HL-60/S4 (cell line): ENCODE data around the gene PRR5.
"Not testable (repeated sequence)": the region's sequence is repeated elsewhere in the genome, so short reads cannot be mapped to it uniquely, and the experiment has no call there.

ENCODE experiments used
- in situ Hi-C: fragments of 300-500 bp; cut with MboI; formaldehyde crosslinking; loops from 2 replicates; pipeline ENCODE4 v1.14.3; 2022; ENCODE audit warnings: low sequenced_read_pairs

PRR5 gene

DNA sequence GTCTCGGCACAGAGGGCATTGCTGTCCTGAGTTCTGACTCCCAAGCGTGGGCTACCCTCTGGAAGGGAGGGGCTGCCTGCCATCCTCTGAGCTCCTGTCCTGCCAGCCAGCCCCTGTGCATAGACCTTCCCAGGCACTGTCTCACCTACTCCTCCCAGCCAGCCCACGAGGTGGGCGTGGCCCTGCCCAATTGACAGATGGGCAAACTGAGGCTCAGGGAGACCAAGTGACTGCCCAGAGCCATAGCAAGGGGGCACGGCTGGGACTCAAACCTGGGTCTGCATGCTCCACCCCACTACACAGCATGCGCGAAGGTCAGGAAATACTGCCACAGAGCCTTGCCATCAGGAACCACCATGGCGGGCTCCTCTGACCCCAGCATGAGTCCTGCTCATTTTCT, 29.4 kb upstream of the PRR5 start:
- in situ Hi-C loops = no loop called here

DNA sequence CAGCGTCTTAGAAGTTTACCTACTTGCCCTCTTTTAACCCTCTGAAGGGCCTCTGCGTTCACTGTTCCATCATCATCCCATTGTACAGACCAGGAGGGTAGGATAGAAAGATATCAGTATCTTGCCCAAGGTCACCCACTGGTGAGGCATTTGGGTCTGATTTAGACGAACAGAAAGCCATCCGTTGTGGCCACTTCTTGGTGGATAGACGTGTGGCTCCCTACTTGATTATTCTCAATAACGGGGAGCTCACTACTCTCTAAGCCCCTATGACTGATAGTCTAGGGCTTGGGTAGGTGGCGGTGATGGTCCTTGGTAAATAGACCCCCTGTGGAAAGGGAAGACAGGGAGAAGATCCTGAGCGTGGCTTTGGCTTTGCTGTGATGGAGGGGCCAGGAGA, 28.6 kb upstream of the PRR5 start:
- in situ Hi-C loops = no loop called here

DNA sequence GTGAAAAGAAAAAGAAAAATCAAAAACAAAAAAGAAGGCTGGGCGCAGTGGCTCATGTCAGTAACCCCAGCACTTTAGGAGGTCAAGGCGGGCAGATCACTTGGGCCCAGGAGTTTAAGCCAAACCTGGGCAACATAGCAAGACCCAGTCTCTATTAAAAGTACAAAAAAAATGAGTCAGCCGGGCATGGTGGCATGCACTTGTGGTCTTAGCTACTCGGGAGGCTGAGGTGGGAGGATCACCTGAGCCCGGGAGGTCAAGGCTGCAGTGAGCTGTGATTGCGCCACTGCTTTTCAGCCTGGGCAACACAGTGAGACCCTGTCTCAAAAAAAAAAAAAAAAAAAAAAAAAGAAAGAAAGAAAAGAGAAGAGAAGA, 26.0 kb upstream of the PRR5 start:
- in situ Hi-C loops = not testable (repeated sequence)

DNA sequence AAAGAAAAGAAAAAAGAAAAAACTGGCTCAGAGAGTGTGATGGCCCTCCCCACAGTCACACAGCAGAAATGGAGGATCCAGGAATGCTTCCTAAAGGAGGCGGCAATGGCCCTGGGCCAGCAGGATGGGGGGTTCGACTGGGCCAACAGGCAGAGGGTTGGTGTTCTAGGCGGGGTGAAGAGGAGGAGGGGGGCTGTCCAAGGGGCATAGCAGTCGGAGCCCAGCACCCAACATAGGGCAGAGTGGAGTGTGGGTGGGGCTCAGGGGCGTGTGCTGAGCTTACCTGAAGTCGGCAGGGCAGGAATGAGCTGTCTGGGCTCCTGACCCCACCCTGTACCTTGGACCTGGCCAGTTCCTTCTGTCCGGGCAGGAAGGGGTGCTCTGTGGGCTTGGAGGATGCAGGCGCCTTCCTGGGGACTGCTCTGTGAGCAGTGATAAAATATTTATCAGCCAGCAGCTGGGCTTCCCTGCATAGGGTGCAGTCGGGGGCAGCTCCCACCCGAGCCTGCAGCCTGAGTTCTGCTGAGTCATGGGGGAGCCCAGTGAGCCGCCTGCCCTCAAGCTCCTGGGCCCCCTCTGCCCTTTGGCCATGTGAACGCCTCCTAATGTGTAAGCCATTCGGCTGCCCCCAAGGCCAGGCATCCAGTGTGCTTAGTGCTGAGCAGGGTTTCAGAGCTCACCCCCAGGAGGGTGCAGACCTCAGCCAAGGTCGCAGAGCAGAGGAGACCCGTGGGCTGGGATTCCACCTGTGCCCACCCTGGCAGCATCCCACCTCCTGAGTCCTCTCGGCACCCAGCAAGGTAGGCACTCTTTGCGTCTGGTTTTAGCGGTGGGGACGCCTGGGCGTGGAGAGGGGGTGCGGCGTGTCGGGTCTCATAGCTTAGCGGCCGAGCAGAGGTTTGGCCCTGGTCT, 25.3 kb upstream of the PRR5 start:
- in situ Hi-C loops = no loop called here

DNA sequence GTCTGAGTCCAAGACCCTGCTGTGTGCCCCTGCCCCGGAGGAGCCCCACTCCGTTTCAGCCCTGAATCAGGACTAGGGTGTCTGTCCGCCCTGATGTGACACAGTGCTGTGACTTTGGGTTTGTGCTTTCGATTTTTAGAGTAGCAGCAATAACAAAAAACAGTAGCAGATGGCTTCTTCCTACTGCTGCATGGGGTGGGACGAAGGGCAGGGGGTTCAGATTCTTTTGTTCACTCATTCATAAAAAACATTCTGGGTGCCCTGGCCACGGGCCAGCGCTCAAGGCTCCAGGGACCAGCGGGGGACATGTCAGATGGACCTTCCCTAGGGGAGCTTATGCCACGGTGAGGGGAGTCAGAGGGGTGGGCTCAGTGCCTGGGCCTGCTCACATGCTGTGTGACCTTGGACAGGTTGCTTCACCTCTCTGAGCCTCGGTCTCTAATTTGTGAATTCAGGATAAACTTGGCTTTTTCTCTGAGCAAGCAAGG, 24.6 kb upstream of the PRR5 start:
- in situ Hi-C loops = no loop called here

DNA sequence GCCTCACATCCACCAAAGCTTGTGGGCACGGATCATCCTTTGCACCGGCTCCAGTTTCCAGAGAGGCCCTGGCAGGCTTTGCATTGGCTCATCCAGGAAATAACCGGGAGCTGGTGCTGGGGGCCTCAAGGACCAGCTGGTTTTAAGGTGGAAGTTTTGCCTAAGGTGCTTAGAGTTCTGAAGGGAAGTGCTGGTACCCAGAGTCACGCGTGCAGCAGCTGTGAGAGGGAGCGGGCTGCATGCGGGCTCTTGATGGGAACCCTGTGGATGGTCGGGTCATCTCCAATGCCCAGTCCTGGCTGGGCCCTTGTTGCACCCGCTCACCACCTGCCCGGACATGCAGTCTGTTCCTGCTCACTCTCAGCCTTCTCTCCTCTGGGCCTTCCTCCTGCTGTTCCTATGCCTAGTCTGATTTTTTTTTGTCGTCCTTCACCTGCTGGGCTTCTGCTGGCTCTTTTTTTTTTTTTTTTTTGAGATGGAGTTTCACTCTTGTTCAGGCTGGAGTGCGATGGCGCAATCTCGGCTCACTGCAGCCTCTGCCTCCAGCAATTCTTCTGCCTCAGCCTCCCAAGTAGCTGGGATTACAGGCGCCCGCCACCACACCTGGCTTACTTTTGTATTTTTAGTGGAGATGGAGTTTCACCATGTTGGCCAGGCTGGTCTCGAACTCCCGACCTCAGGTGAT, 24.0 kb upstream of the PRR5 start:
- in situ Hi-C loops = no loop called here

DNA sequence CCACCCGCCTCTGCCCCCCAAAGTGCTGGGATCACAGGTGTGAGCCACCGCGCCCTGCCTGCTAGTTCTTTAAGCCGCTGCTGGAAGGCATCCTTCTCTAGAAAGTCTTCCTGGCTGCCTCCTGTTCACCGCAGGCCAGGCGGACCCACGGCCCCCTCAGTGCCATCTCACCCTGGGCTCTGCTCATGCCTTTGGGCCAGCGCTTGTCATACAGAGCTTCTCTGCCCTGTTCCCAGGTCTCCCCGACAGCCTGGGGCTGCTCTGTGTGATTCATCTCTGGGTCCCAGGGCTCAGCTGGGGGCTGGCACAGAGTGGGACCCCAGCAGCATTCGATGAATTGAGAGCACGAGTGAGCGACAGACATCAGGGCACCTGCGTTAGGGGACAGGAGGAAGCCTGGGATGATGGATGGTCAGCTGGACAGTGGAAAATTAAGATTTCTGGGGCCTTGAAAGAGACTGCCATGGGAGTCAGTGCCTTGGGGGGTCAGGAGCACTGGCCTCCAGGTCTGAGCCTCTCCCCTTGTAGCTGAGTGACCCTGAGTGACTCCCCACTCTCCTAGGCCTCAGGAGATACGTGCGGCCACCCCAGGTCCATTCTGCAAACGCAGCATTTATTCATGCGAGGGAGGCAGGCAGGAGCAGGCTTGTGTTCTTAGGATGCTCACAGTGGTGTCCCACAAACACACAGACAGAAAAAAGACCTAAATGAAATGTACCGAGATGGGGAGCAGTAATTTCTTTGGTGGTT, 23.3 kb upstream of the PRR5 start:
- in situ Hi-C loops = no loop called here

DNA sequence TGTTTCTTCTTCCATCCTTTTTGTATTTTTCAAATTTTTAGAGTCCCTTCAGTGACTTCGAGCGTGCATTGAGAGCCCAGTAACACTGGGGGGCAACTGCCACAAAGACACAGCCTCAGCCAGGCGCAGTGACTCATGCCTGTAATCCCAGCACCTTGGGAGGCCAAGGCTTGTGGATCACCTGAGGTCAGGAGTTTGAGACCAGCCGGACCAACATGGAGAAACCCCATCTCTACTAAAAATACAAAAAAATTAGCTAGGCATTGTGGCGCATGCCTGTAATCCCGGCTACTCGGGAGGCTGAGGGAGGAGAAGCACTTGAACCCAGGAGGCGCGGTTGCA, 22.7 kb upstream of the PRR5 start:
- in situ Hi-C loops = not testable (repeated sequence)

DNA sequence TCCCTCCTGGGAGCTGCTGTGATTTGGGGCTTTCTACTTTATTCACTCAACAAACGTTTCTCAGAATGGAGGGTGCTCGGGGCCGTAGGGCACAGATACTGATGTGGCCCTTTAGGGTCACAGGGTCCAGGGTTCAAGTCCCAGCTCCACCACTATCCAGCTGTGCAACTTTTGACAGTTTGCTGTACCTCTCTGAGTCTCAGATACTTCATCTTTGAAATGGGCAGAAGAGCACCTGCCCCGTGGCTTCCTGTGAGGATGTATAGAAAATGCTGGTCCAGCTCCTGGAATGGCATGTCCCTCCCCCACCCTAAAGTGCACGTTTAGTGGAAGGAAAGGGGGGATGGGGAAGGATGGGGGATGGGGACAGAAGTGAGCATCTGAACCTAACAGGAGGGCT, 21.9 kb upstream of the PRR5 start:
- in situ Hi-C loops = no loop called here

DNA sequence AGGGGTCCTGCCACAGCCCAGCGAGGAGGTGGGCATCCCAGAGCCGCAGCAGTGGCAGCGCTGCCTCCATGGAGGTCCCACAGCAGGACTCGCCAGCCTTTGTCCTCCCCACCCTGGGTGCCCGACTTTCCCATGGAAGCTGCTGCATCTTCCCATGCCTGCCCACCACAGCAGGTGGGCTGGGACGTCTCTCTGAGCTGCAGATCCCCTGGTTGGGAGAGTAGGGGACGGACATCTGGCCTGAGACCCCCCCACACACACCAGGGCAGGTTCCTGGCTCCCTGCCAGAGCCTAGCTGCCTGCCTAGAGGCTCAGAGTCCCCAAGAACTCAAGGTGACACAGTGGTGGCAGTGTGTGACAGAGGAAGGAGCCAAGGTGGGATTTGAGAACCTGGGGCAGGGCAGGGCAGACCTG, 21.5 kb upstream of the PRR5 start:
- in situ Hi-C loops = no loop called here

DNA sequence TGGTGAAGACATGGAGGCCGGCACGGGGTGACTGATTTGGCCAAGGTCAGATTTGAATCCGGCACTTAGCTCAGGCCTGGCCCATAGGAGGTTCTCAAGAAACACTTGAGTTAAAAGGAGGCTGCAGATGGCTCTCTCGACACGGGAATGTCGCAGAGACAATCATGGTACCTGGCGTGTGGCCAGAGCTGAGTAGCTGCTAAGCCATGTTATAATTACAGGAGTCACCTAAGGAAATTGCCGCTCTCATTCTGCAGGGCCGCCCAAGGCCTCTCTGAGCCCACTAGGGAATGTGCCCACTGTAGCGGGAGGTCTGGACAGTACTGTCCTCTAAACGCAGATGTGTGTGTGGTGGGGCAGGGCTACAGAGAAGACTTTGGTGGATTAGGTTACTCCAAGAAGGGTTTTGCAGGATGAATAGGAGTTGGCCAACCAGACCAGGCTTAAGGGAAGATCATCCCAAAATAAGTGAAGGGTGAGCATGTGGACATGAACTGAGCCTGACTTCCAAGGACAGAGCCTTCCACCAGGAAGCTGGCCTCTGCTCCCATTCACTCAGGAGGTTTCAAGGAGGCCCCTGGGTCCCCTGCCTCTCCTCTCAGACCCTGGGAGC, 19.3 kb upstream of the PRR5 start:
- in situ Hi-C loops = no loop called here

DNA sequence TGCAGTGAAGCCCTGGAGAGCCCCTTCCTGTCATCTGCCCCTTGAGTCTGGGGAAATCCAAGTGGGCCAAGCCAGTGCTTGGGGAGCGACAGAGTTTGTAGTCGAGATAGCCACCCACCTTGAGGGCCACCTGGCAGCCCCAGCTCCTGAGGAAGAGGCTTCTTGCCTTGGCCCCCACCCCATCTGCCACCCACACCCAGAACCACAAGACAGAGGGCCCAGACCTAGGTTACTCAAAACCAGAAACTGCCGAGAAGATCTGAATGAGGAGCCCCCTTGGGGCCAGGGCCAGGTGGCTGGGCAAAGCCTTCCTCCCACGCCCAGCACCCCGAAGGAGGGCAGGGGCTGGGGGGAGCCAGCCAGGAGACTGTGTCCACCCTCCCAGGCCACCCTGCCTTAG, 18.8 kb upstream of the PRR5 start:
- in situ Hi-C loops = no loop called here

DNA sequence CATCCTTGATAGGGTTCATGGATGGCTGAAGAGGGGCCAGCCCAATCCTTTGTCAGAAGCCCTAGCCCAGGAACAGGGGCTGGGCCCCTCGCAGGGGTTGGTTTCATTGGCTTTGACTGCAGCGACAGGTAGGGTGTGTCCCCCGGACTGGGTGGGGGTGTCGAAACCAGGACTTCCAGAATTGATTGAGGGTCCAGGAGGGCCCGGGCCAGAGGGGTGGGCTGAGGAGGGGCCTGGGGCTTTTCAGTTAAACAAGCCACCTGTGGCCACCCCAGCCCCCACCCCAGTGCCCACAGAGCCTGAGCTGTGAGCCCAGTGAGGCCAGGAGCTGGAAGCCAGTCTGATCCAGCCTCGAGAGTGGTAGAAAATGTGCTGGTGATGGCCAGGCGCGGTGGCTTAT, 18.1 kb upstream of the PRR5 start:
- in situ Hi-C loops = no loop called here

DNA sequence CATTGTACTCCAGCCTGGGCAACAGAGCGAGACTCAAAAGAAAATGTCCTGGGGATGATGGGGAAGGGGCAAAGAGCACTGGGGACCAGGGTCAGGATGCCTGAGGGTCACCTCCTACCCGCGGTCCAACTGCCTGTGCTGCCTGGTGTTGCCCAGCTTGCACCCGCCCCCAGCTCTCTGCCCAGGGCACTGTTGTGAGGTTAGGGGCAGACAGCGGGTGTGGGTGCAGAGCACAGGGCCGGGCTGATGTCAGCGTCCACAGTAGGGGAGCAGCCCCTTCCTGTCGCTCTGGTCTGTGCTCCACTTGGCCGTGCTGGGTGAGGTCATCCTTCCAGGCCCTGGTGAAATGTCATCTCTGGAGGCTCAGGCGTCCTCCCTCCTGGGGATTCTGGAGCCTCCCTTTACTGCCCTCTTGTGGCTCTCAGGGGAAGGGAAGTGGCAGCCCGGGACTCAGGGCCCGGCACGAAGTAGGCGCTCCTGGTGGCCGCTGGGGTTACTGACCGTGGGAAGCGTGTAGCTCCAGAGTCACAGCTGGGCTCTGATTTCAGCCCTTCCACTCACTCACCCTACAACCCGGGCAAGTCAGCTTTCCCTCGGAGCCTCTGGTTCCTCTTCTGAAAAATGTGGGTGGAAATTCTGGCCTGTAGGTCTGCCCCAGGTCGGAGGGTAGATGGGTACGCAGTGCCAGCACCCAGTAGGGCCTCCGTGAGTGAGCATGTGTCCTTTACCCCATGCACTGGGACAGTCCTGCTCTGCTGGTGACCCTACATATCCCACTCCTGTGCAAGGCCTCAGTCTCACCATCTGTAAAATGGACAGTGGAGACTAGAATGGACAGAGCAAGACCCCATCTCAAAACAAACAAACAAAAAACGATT, 17.3 kb upstream of the PRR5 start:
- in situ Hi-C loops = no loop called here

DNA sequence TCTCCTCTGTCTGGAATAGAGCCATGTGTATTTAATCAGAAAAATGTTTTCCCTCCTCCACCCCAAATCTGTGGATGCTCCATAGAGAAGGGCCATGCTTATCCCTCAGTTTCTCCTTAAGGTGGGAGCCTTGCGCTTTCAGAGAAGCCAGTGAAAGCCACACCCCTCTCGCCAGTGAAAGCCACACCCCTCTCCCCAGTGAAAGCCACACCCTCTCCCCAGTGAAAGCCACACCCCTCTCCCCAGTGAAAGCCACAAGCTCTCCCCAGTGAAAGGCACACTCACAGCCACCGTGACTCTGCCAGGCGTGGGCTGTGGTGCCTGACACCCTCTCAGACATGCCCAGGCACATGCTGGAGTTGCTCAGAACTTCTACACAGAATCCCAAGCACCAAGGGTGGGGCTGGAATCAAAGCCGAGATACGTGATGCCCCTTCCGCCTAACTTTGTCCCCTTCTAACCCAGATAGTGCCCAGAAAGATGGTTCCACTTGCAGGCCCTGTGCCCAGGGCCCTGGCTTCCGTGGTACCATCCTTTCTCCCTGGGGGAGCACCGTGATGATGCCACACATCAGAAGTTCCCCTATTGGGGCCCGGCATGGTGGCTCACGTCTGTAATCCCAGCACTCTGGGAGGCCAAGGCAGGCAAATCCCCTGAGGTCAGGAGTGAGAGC, 16.5 kb upstream of the PRR5 start:
- in situ Hi-C loops = no loop called here

DNA sequence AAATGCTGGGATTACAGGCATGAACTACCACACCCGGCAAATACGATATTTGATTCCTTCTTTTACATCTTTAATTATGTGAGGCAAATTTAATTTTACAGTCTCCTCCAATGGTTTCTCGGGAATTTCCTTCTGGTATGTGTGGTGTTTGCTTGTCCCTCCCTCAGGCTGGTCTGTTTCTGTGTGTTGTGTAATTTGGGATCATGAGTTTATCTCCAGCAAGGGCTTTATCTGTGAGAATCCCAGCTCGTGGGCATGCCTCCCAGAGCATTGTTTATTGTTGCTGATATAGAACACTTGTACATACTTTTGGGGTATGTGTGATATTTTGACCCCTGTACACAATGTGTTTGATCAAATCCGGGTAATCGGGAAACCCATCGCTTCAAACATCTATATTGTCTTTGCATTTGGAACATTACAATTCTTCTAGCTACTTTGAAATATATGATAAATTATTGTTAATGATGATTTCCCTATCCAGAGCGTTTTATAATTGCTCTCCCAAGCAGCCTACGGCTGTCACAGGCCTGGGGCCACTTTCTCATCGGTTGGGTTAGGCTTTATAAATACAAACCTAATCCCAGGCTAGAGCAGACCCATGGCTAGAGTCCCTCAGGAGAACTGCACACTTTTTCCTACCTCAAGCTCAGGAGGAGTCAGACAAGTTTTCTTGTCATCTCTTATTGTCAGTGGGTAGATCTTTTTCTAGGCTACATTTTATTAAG, 15.0 kb upstream of the PRR5 start:
- in situ Hi-C loops = no loop called here

DNA sequence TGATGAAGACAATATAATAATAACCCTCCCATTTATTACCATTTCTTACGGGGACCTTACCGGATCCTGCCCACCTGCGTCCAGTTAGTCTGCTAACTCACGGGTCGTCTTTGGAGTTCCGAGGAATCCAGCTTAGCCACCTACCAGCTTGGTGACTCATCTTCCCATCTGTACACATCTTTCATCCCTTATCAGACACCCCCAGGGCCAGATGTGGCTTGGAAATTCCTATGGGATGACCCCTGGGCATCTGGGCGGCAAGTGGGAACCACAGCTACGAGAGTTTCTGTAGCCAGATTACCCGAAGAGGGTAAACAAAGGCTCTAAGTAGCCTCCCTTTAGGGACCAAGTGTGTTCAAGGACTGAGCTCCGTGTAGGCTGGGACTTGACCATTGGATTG, 12.8 kb upstream of the PRR5 start:
- in situ Hi-C loops = no loop called here

DNA sequence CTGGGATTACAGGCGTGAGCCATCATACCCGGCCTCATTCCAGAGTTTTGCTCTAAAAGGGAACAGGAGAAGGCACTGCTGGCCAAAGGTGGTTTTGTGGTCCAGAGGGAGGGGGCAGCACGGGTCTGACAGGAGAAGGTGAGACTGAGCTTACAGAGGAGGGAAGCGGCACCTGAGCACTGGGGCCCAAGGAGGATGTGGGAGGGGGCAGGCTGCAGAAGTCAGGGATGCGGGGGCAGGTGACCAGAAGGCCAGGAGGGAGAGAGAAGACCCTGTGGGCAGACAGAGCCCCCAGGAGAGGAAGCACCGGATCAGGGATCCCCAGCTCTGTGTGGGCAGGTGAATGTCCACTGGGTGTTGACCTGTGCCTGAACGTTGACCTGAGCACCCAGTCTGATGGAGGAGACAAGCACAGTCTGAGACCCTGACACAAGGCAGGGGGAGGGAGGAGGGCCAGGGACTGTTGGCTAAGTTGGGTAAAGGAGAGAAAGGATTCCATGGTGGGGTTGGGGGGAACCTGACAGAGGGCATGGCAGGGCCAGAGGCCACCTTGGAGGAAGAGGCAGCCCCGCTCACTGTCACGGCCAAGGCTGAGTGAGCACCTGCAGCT, 12.0 kb upstream of the PRR5 start:
- in situ Hi-C loops = no loop called here
